Activated T-cell treated with anti-CD3 and anti-CD28 coated beads for 48 hours (primary cell): ENCODE measurements around the gene OSER1.
"Not testable (repeated sequence)": the region's sequence is repeated elsewhere in the genome, so short reads cannot be mapped to it uniquely, and the experiment has no call there.

Experiments
- DNase-seq: peaks from one replicate; pipeline ENCODE4 v3.0.0-alpha.2; 2020; ENCODE audit warnings: low read depth

The OSER1 gene

GRCh38 chr20:44210406-44211176, at the start of gene OSER1:
Gene OSER1, minus strand, starts transcription at chr20:44210771. Its CDS starts 3,814 bp downstream, at chr20:44206957.
- DNase-seq: peak; percentile 97

GRCh38 chr20:44258226-44258890, 47.8 kb upstream of the OSER1 start:
- DNase-seq: no peak

- DNase-seq: no peak
These were observed 46.4 kb upstream of the OSER1 start for GRCh38 chr20:44256961-44257360.

- no peak for DNase-seq
These were observed 45.4 kb upstream of the OSER1 start for GRCh38 chr20:44255942-44256341.

GRCh38 chr20:44254073-44254472, 43.5 kb upstream of the OSER1 start:
- no peak for DNase-seq

- DNase-seq: no peak
These were observed 43.0 kb upstream of the OSER1 start for GRCh38 chr20:44253528-44253927.

GRCh38 chr20:44251284-44251683, 40.7 kb upstream of the OSER1 start:
- DNase-seq: no peak

GRCh38 chr20:44248410-44248759, 37.8 kb upstream of the OSER1 start:
- no peak for DNase-seq

- peak; percentile 30 for DNase-seq
These were observed 37.2 kb upstream of the OSER1 start for GRCh38 chr20:44247586-44248409.

- no peak for DNase-seq
These were observed 36.6 kb upstream of the OSER1 start, which contains the start of gene GDAP1L1 for GRCh38 chr20:44247131-44247571. Gene GDAP1L1, plus strand, starts transcription at chr20:44247308. Its CDS starts 27 bp downstream, at chr20:44247335.

GRCh38 chr20:44245977-44246376, 35.4 kb upstream of the OSER1 start:
- no peak for DNase-seq

- no peak for DNase-seq
These were observed 31.2 kb upstream of the OSER1 start for GRCh38 chr20:44241796-44242195.

- not testable (repeated sequence) for DNase-seq
These were observed 26.3 kb upstream of the OSER1 start for GRCh38 chr20:44236840-44237239.

- no peak for DNase-seq
These were observed 25.1 kb upstream of the OSER1 start for GRCh38 chr20:44235702-44236101.

- no peak for DNase-seq
These were observed 24.2 kb upstream of the OSER1 start for GRCh38 chr20:44234566-44235317.

GRCh38 chr20:44233436-44234016, 23.0 kb upstream of the OSER1 start:
- no peak for DNase-seq

GRCh38 chr20:44232469-44232856, 21.9 kb upstream of the OSER1 start:
- DNase-seq: not testable (repeated sequence)

GRCh38 chr20:44231713-44232468, 21.3 kb upstream of the OSER1 start:
- no peak for DNase-seq

- DNase-seq: no peak
These were observed 20.6 kb upstream of the OSER1 start for GRCh38 chr20:44231193-44231592.

- DNase-seq: no peak
These were observed 18.1 kb upstream of the OSER1 start for GRCh38 chr20:44228465-44229258.
